Measurements from ENCODE around the gene SLC29A2. TPM values are rescaled to one million over a fixed set of nuclear protein-coding genes. Genes with fewer than 3 reads are reported as not detected.

SLC29A2 gene
- total and polyA plus RNA-seq, 3 donors from 2014 or later: 1.2 to 3.1 (median 1.6) TPM

DNA sequence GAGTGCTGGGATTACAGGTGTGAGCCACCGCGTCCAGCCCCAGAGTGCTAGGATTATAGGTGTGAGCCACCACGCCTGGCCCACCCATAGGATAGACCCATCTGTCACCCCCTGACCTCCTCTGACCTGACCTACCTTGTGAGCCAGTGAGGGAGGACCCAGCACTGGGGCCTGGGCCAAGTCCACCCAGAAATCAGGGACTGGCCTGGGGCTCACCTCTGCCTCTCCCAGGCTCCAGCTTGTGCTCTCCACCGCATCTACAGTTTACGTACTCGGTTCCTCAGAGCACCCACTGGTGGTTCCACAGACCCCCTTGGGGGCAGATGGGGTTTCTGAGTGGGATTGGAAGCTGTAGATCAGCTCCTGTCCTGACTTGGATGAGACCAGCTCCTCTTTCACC, 6.4 kb downstream of the SLC29A2 start:
- no peak for DNase-seq
- Histone ChIP-seq H3K4me1 (no peaks in the 10 kb centered on the region), H3K9me3 (no peaks in the 10 kb centered on the region), H3K36me3 (ENCODE audit: low read depth, missing control alignments) (no peaks in the 10 kb centered on the region), H3K4me3 (no peak overlapping the region), H3K27me3 (no peaks in the 10 kb centered on the region), H3K27ac (no peak overlapping the region)
- intact Hi-C loops (cut with DNase I; ENCODE audit: low total_unique reads): no loop called here
- 92 to 93% methylated on average over 6 of the region's 6 CpGs for WGBS, 2 donors
- TF ChIP-seq POLR2A (IDR thresholded peaks at IDR 0.05): no peak

GRCh38 chr11:66363805-66364535, 7.6 kb downstream of the SLC29A2 start:
- 79 to 85% methylated on average over 11 to 15 of the region's 15 CpGs for WGBS, 2 donors
- no peaks in the 10 kb centered on the region for H3K4me1 ChIP-seq
- no peak overlapping the region for H3K4me3 ChIP-seq
- H3K27me3 ChIP-seq: no peaks in the 10 kb centered on the region
- TF ChIP-seq CTCF (IDR thresholded peaks at IDR 0.05) (peak in 2 of 3 experiments; percentile 30 to 61), POLR2A (IDR thresholded peaks at IDR 0.05) (no peak)
- no peaks in the 10 kb centered on the region for H3K36me3 ChIP-seq (ENCODE audit: low read depth, missing control alignments)
- peak; percentile 54 for DNase-seq
- H3K27ac ChIP-seq: no peak overlapping the region
- intact Hi-C loops (cut with DNase I; ENCODE audit: low total_unique reads): no loop called here
- H3K9me3 ChIP-seq: no peaks in the 10 kb centered on the region

DNA sequence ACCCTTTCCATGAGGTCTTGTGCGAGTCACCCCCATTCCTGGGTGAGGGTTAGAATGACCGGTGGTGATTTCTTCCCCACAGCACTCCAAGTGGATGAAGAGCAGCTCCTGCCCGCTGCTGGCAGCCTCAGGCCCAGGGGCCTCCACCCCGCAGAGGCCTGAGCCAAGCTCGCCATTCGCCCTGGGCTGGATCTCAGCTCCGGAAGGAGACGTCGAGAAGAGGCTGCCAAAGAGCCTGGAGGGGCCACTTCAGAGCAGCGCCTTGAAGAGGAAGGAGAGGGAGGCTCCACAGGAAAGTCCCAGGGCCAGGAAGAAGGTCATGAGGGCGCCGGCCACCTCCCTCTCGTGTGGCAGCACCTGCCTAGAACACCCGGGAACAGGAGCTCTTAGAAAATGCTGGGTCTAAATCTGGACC, 8.4 kb downstream of the SLC29A2 start:
- H3K4me3 ChIP-seq: no peak overlapping the region
- intact Hi-C loops (cut with DNase I; ENCODE audit: low total_unique reads): no loop called here
- no peaks in the 10 kb centered on the region for H3K9me3 ChIP-seq
- no peaks in the 10 kb centered on the region for H3K27me3 ChIP-seq
- no peak for DNase-seq
- H3K4me1 ChIP-seq: no peaks in the 10 kb centered on the region
- H3K27ac ChIP-seq: no peak overlapping the region
- H3K36me3 ChIP-seq (ENCODE audit: low read depth, missing control alignments): no peaks in the 10 kb centered on the region
- TF ChIP-seq CTCF (IDR thresholded peaks at IDR 0.05): no peak
- 77 to 85% methylated on average over 7 to 14 of the region's 14 CpGs for WGBS, 2 donors

DNA sequence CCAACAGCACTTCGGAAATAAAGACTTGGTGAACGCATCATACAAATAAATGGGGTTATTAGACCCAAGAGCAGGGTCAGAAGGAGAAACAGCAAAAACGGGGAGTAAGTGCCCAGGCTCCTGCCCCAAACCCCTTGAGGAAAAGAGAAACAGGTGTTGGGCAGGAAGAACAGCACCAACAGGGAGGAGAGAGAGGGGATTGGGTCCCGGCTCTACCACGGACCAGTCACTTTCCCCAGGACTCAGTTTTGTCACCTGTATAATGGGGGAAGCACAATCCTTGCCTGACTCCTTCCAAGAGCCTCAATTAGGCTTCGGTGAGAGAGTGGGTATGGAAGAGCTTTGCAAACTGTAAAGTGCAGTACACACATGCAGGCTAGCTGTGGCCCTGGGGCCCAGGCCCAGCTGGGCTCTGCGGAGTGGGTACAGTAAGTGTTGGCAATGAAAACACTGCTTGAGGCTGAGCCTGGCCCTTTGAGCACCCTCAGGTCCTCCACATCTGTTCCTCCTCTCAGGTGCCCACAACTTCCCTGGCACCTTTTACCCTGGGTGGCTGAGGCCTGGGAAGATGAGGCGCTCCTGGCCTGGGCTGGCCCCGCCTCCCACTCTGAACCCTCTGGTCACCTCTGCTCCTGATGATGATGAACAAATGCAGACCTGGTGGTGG, 8.9 kb downstream of the SLC29A2 start:
- DNase-seq: no peak
- Histone ChIP-seq H3K4me1 (no peaks in the 10 kb centered on the region), H3K9me3 (no peaks in the 10 kb centered on the region), H3K27me3 (no peaks in the 10 kb centered on the region), H3K36me3 (ENCODE audit: low read depth, missing control alignments) (no peaks in the 10 kb centered on the region), H3K4me3 (no peak overlapping the region), H3K27ac (no peak overlapping the region)
- TF ChIP-seq POLR2A (IDR thresholded peaks at IDR 0.05): no peak
- no peak for TF ChIP-seq CTCF (IDR thresholded peaks at IDR 0.05)
- intact Hi-C loops (cut with DNase I; ENCODE audit: low total_unique reads): no loop called here
- WGBS, 2 donors: 82 to 87% methylated on average over 9 of the region's 9 CpGs

- TF ChIP-seq POLR2A (IDR thresholded peaks at IDR 0.05): no peak
- TF ChIP-seq CTCF (IDR thresholded peaks at IDR 0.05): no peak
- Histone ChIP-seq H3K27ac (no peak overlapping the region), H3K9me3 (no peaks in the 10 kb centered on the region), H3K4me3 (no peak overlapping the region), H3K4me1 (no peaks in the 10 kb centered on the region), H3K36me3 (ENCODE audit: low read depth, missing control alignments) (no peaks in the 10 kb centered on the region), H3K27me3 (no peaks in the 10 kb centered on the region)
- intact Hi-C loops (cut with DNase I; ENCODE audit: low total_unique reads): no loop called here
- peak; percentile 60 for DNase-seq
- WGBS, 2 donors: 53 to 78% methylated on average over 5 to 6 of the region's 6 CpGs
These were observed 10.0 kb downstream of the SLC29A2 start for GRCh38 chr11:66361502-66361941.
